Measurements from ENCODE around the gene MDGA2. TPM values are rescaled to one million over a fixed set of nuclear protein-coding genes. Genes with fewer than 3 reads are reported as not detected.
"Not testable (repeated sequence)": the region's sequence is repeated elsewhere in the genome, so short reads cannot be mapped to it uniquely, and the experiment has no call there.

MDGA2 gene
- total and polyA plus RNA-seq, 9 donors: 0.11 to 0.61 (median 0.30) TPM

DNA sequence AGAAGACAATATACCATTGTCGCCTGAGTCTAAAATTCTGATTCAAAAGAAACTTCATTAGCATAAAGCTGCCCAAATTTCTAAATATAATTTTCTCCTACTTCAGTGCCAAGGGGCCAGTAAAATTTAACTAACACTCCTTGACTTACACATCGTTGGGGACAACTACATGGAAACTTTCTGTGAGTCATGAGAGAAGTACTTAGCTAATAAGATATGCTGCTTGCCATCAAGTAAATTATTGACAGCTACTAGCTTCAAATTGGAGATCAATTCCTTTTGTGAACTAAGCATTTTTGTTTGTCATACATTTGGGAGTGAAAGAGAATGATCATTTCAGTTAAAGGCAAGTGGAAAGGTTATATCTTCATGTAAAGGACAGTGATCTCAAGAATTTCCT lies 373.3 kb downstream of the MDGA2 start:
- Histone ChIP-seq H3K9me3 (replicated peaks; ENCODE audit: control insufficient read depth, low read depth, low read length) (no peaks in the 10 kb centered on the region), H3K4me1 (ENCODE audit: control insufficient read depth, insufficient read depth, low read length) (no peaks in the 10 kb centered on the region), H3K27me3 (ENCODE audit: control insufficient read depth, insufficient read depth, low read length) (no peaks in the 10 kb centered on the region), H3K36me3 (ENCODE audit: control insufficient read depth, insufficient read depth, low read length) (no peaks in the 10 kb centered on the region), H3K27ac (ENCODE audit: low read length) (no peak overlapping the region), H3K4me3 (ENCODE audit: low read length) (no peak overlapping the region)
- no peak for DNase-seq
- no CpG with 5 or more reads among the region's 2 CpGs for WGBS (ENCODE audit: insufficient coverage)

DNA sequence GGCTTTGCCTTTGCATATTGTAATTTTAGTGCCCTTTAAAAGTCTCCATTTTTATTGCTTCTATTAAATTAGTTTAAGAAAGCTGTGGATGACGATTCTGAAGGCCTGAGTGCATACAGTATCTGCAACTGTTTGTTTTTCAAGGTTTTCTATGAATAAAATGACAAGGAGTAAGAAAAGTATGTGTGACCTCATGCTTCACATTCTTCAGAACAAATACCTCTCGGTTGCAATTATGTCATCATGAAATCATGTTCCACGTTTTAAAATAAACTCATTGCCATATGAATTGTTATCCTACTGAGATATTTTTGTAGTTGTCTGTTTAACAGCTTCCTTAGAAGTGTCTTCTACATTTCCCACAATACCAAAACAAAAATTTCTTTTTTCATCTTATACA lies 374.6 kb downstream of the MDGA2 start:
- no peaks in the 10 kb centered on the region for H3K9me3 ChIP-seq (replicated peaks; ENCODE audit: control insufficient read depth, low read depth, low read length)
- H3K4me3 ChIP-seq (ENCODE audit: low read length): no peak overlapping the region
- H3K4me1 ChIP-seq (ENCODE audit: control insufficient read depth, insufficient read depth, low read length): no peaks in the 10 kb centered on the region
- WGBS (ENCODE audit: insufficient coverage): no CpG with 5 or more reads among the region's 3 CpGs
- no peaks in the 10 kb centered on the region for H3K36me3 ChIP-seq (ENCODE audit: control insufficient read depth, insufficient read depth, low read length)
- no peak overlapping the region for H3K27ac ChIP-seq (ENCODE audit: low read length)
- DNase-seq: no peak
- H3K27me3 ChIP-seq (ENCODE audit: control insufficient read depth, insufficient read depth, low read length): no peaks in the 10 kb centered on the region

DNA sequence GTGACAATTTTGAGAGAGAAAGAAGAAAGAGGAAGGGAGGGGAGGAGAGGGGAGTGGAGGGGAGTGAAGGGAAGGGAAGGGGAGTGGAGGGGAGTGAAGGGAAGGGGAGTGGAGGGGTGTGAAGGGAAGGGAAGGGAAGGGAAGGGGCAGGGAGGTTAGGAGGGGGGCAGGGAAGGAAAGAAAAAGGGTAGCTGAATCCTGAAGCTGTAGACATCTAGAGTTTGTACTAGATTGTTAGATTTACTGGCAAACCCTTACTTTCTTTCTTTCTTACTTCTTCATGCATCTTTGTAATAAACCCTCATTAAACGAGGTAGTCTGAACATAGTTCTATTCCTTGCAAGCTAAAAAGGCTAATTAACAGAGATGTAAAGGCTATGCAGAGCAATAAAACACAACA lies 378.0 kb downstream of the MDGA2 start:
- Histone ChIP-seq H3K9me3 (replicated peaks; ENCODE audit: control insufficient read depth, low read depth, low read length) (no peaks in the 10 kb centered on the region), H3K27ac (ENCODE audit: low read length) (no peak overlapping the region), H3K36me3 (ENCODE audit: control insufficient read depth, insufficient read depth, low read length) (no peaks in the 10 kb centered on the region), H3K4me1 (ENCODE audit: control insufficient read depth, insufficient read depth, low read length) (no peaks in the 10 kb centered on the region), H3K4me3 (ENCODE audit: low read length) (no peak overlapping the region), H3K27me3 (ENCODE audit: control insufficient read depth, insufficient read depth, low read length) (no peaks in the 10 kb centered on the region)
- no CpG with 5 or more reads among the region's 1 CpG for WGBS (ENCODE audit: insufficient coverage)
- DNase-seq: no peak

DNA sequence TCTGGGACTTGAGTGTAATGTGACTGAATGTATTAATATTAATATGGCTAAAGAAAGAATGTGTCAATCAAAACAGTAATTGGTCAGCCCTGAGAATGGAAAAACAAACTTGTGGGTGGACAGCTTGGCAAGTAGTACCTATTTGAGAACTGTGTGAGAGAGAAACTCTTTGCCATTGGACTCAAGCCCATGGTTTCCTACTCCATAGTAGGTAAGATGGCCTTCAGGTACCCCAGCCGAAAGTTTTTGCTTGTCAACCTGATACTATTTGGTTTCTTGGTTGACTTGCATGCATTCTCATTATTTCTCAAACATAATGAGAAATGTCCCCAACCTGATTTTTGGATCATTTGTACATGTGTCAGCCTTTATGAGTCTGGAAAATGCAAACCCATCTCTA lies 391.1 kb downstream of the MDGA2 start:
- Histone ChIP-seq H3K9me3 (replicated peaks; ENCODE audit: control insufficient read depth, low read depth, low read length) (no peaks in the 10 kb centered on the region), H3K27me3 (ENCODE audit: control insufficient read depth, insufficient read depth, low read length) (no peaks in the 10 kb centered on the region), H3K36me3 (ENCODE audit: control insufficient read depth, insufficient read depth, low read length) (no peaks in the 10 kb centered on the region), H3K4me1 (ENCODE audit: control insufficient read depth, insufficient read depth, low read length) (no peaks in the 10 kb centered on the region), H3K4me3 (ENCODE audit: low read length) (no peak overlapping the region), H3K27ac (ENCODE audit: low read length) (no peak overlapping the region)
- no CpG with 5 or more reads among the region's 1 CpG for WGBS (ENCODE audit: insufficient coverage)
- DNase-seq: no peak

DNA sequence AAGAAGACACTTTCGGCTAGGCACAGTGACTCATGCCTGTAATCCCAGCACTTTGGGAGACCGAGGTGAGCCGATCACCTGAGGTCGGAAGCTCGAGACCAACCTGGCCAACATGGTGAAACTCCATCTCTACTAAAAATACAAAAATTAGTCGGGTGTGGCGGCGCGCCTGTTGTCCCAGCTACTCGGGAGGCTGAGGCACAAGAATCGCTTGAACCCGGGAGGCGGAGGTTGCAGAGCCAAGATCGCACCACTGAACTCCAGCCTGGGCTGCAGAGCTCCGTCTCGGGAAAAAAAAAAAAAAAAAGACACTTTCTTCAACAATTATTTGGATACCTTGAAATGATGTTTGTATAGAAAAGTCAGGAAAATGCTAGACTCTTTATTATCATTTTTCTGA lies 393.6 kb downstream of the MDGA2 start:
- H3K4me3 ChIP-seq (ENCODE audit: low read length); H3K36me3 ChIP-seq (ENCODE audit: control insufficient read depth, insufficient read depth, low read length); H3K27me3 ChIP-seq (ENCODE audit: control insufficient read depth, insufficient read depth, low read length); H3K4me1 ChIP-seq (ENCODE audit: control insufficient read depth, insufficient read depth, low read length); DNase-seq; H3K27ac ChIP-seq (ENCODE audit: low read length); H3K9me3 ChIP-seq (replicated peaks; ENCODE audit: control insufficient read depth, low read depth, low read length): not testable (repeated sequence)
- 96% methylated on average over 10 of the region's 16 CpGs for WGBS (ENCODE audit: insufficient coverage)

DNA sequence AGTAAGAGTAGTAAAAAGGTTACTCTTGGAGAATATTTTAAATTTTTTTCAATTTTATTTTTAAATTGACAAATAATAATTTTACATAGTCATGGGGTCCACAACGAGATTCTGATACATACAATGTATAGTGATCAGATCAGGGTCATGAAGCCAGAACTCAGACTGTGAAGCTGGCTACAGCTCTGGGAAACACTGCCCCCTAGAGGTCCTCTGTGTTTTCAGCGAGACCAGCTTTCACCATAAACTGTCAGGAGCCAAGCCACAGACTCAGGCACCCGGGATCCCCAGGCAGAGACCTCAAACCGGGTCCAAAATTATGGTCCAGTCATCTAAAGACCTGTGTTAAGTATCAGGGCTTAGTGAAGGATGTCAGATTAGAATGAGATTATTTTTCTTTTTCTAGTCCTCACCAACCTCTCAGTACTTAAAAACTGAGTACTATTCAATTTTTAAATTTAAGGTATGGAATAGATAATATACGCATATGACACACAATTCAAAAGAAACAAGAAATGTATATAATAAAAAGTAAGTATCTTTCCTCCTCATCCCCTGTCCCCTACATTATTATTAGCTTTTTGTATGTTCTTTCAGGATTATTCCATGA lies 397.1 kb downstream of the MDGA2 start:
- WGBS (ENCODE audit: insufficient coverage): no CpG with 5 or more reads among the region's 5 CpGs
- DNase-seq: peak; percentile 37
- no peaks in the 10 kb centered on the region for H3K4me1 ChIP-seq (ENCODE audit: control insufficient read depth, insufficient read depth, low read length)
- H3K36me3 ChIP-seq (ENCODE audit: control insufficient read depth, insufficient read depth, low read length): no peaks in the 10 kb centered on the region
- no peaks in the 10 kb centered on the region for H3K27me3 ChIP-seq (ENCODE audit: control insufficient read depth, insufficient read depth, low read length)
- H3K9me3 ChIP-seq (replicated peaks; ENCODE audit: control insufficient read depth, low read depth, low read length): no peaks in the 10 kb centered on the region
- no peak overlapping the region for H3K4me3 ChIP-seq (ENCODE audit: low read length)
- H3K27ac ChIP-seq (ENCODE audit: low read length): no peak overlapping the region

DNA sequence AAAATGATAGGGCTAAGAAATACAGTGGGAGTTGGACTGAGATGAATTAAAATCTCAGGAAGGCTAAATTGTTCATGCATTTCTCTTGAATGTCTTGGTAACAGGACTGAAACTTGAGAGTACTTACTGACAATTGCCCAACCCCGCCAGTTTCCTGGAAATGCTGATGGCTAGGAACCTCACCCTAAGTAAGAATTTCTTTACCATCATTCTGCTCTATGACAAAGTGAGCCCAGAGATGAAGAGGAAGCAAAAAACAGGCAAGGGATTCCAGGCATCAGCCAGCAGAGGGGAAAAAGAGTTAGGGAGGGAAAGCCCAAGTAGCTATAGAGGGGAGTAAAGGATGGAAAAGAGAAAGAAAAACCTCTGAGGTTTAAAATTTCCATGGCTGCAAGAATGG lies 397.7 kb downstream of the MDGA2 start:
- H3K27me3 ChIP-seq (ENCODE audit: control insufficient read depth, insufficient read depth, low read length): no peaks in the 10 kb centered on the region
- H3K36me3 ChIP-seq (ENCODE audit: control insufficient read depth, insufficient read depth, low read length): no peaks in the 10 kb centered on the region
- WGBS (ENCODE audit: insufficient coverage): no CpG with 5 or more reads among the region's 1 CpG
- no peaks in the 10 kb centered on the region for H3K4me1 ChIP-seq (ENCODE audit: control insufficient read depth, insufficient read depth, low read length)
- H3K9me3 ChIP-seq (replicated peaks; ENCODE audit: control insufficient read depth, low read depth, low read length): no peaks in the 10 kb centered on the region
- DNase-seq: peak; percentile 5
- no peak overlapping the region for H3K4me3 ChIP-seq (ENCODE audit: low read length)
- H3K27ac ChIP-seq (ENCODE audit: low read length): no peak overlapping the region

DNA sequence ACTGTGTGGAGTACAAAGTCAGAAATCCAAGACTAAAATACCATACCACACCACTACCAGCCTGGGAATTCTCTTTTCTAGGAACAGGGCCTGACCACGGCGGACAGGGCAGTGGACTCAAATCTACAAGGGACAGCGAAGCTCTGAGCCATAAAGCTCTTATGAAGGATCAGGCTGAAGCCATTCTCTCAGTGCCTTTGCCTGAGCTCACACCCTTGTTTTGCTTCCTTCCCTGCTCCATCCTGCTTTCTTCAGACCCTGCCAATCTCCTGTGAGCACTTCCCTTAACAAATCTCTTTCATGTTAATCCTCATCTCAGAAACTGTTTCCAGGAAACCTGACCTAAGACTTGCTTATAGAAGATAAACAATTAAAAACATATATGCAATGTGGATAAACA lies 398.5 kb downstream of the MDGA2 start:
- H3K27ac ChIP-seq (ENCODE audit: low read length): no peak overlapping the region
- H3K27me3 ChIP-seq (ENCODE audit: control insufficient read depth, insufficient read depth, low read length): no peaks in the 10 kb centered on the region
- H3K4me1 ChIP-seq (ENCODE audit: control insufficient read depth, insufficient read depth, low read length): no peaks in the 10 kb centered on the region
- WGBS (ENCODE audit: insufficient coverage): 73% methylated on average over 3 of the region's 3 CpGs
- H3K36me3 ChIP-seq (ENCODE audit: control insufficient read depth, insufficient read depth, low read length): no peaks in the 10 kb centered on the region
- no peaks in the 10 kb centered on the region for H3K9me3 ChIP-seq (replicated peaks; ENCODE audit: control insufficient read depth, low read depth, low read length)
- DNase-seq: no peak
- H3K4me3 ChIP-seq (ENCODE audit: low read length): no peak overlapping the region

DNA sequence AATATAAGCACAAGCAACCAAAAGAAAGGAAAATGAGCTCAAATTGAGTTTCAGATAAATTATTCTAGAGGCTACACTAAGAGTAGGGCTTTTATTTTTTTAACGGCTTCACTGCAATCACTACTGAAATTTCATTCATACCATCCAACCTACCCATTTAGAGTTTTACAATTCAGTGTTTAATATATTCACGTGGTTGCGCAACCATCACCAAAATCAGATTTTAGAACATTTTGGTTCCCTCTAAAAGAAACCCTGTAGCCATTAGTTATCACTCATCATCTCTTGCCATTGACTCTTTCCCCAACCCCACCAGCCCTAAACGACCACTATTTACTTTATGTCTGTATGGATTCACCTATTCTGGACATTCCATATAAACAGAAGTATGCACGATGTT lies 401.5 kb downstream of the MDGA2 start:
- no CpG with 5 or more reads among the region's 5 CpGs for WGBS (ENCODE audit: insufficient coverage)
- Histone ChIP-seq H3K9me3 (replicated peaks; ENCODE audit: control insufficient read depth, low read depth, low read length) (no peaks in the 10 kb centered on the region), H3K27me3 (ENCODE audit: control insufficient read depth, insufficient read depth, low read length) (no peaks in the 10 kb centered on the region), H3K4me1 (ENCODE audit: control insufficient read depth, insufficient read depth, low read length) (no peaks in the 10 kb centered on the region), H3K36me3 (ENCODE audit: control insufficient read depth, insufficient read depth, low read length) (no peaks in the 10 kb centered on the region), H3K27ac (ENCODE audit: low read length) (no peak overlapping the region), H3K4me3 (ENCODE audit: low read length) (no peak overlapping the region)
- no peak for DNase-seq

DNA sequence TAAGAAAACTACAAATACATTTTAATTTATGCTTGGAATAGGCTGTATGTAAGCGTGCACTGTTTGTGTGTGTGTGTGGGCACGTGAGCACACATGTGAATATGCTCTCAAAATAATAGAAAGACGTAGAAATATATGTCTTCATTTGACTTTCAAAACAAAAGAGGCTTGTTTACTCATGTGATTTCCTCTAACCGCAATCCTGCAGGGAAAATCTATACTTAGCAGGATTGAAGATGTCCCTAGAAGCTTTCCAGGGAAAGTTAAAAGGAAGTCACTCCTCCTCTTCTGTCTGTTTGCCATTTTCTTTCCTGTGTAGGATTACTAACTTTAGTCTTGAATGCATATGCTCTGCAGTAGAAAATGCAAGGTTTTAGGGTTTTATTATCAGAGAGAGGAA lies 404.7 kb downstream of the MDGA2 start:
- no peak overlapping the region for H3K4me3 ChIP-seq (ENCODE audit: low read length)
- peak; percentile 76 for DNase-seq
- no peaks in the 10 kb centered on the region for H3K36me3 ChIP-seq (ENCODE audit: control insufficient read depth, insufficient read depth, low read length)
- WGBS (ENCODE audit: insufficient coverage): no CpG with 5 or more reads among the region's 4 CpGs
- no peaks in the 10 kb centered on the region for H3K4me1 ChIP-seq (ENCODE audit: control insufficient read depth, insufficient read depth, low read length)
- H3K27ac ChIP-seq (ENCODE audit: low read length): no peak overlapping the region
- no peaks in the 10 kb centered on the region for H3K27me3 ChIP-seq (ENCODE audit: control insufficient read depth, insufficient read depth, low read length)
- no peaks in the 10 kb centered on the region for H3K9me3 ChIP-seq (replicated peaks; ENCODE audit: control insufficient read depth, low read depth, low read length)
